Epithelial cell of proximal tubule (primary cell): ENCODE measurements around the gene DUOXA2. TPM values are rescaled to one million over a fixed set of nuclear protein-coding genes. Genes with fewer than 3 reads are reported as not detected.
A peak's percentile ranks its signal among the peaks of the same experiment; 100 is the strongest.

Experiments
- DNase-seq: peaks from one replicate; pipeline ENCODE4 v3.0.0-alpha.2; 2011; ENCODE audit warnings: low read depth
- H3K4me3 ChIP-seq: 2 replicates; pipeline ENCODE4 v1.5.1; 2011; ENCODE audit warnings: low read depth, mild to moderate bottlenecking, low read length
- total RNA-seq: library from RNA; depleted of rRNA; stranded (reverse); fragments of >200 nt; gene quantifications from 2 replicates; pipeline ENCODE4 v1.2.3, GENCODE V29; 2015
- TF ChIP-seq, protein P1 (sequence below): conservative IDR thresholded peaks from 2 replicates; pipeline ENCODE4 v1.5.1; 2012; ENCODE audit warnings: low read depth, mild to moderate bottlenecking, low read length

Gene DUOXA2
- total RNA-seq, 1 donor from 2014 or later, result not detected

DNA sequence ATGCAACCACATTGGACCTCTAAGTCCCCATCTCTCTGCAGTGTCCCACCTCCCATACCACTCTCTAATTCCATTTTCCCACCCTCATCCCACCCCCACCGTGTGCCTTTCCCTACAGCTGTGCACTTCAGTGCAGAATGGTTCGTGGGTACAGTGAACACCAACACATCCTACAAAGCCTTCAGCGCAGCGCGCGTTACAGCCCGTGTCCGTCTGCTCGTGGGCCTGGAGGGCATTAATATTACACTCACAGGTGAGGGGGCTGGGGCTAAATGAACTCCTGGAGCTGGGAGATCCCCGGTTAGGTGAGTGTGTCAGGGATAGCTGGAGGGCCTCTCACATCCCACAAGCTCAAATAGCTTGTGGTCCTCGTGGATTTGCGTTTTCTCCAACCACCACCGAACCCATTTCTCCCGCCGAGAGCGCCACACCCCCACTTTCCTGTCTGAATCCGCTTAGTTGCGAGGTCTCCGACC lies 1.9 kb downstream of the DUOXA2 start:
- no peak overlapping the region for H3K4me3 ChIP-seq
- TF ChIP-seq, protein P1, sequence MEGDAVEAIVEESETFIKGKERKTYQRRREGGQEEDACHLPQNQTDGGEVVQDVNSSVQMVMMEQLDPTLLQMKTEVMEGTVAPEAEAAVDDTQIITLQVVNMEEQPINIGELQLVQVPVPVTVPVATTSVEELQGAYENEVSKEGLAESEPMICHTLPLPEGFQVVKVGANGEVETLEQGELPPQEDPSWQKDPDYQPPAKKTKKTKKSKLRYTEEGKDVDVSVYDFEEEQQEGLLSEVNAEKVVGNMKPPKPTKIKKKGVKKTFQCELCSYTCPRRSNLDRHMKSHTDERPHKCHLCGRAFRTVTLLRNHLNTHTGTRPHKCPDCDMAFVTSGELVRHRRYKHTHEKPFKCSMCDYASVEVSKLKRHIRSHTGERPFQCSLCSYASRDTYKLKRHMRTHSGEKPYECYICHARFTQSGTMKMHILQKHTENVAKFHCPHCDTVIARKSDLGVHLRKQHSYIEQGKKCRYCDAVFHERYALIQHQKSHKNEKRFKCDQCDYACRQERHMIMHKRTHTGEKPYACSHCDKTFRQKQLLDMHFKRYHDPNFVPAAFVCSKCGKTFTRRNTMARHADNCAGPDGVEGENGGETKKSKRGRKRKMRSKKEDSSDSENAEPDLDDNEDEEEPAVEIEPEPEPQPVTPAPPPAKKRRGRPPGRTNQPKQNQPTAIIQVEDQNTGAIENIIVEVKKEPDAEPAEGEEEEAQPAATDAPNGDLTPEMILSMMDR, result no peak
- DNase-seq, result no peak

DNA sequence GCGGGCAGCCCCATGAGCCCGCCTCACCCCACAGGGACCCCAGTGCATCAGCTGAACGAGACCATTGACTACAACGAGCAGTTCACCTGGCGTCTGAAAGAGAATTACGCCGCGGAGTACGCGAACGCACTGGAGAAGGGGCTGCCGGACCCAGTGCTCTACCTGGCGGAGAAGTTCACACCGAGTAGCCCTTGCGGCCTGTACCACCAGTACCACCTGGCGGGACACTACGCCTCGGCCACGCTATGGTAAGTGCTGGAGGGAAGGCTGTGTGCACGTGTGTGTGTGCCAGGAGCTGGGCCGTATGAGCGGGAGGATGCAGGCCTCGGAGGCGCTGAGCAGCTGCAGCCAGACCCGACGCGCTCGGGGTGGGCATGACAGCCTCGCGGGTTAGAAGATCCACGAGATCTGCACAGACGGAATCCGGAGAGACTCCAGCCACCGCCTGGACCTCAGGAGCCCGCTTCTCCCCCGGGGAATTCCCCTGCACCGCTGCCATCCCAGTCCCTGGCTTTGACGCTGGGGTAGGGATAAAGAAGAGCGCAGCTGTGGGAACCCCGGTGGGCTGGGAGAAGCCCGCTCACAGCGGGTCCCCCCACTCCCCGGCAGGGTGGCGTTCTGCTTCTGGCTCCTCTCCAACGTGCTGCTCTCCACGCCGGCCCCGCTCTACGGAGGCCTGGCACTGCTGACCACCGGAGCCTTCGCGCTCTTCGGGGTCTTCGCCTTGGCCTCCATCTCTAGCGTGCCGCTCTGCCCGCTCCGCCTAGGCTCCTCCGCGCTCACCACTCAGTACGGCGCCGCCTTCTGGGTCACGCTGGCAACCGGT lies 2.6 kb downstream of the DUOXA2 start:
- H3K4me3 ChIP-seq, result no peak overlapping the region
- TF ChIP-seq, protein P1, result no peak
- DNase-seq, result no peak

DNA sequence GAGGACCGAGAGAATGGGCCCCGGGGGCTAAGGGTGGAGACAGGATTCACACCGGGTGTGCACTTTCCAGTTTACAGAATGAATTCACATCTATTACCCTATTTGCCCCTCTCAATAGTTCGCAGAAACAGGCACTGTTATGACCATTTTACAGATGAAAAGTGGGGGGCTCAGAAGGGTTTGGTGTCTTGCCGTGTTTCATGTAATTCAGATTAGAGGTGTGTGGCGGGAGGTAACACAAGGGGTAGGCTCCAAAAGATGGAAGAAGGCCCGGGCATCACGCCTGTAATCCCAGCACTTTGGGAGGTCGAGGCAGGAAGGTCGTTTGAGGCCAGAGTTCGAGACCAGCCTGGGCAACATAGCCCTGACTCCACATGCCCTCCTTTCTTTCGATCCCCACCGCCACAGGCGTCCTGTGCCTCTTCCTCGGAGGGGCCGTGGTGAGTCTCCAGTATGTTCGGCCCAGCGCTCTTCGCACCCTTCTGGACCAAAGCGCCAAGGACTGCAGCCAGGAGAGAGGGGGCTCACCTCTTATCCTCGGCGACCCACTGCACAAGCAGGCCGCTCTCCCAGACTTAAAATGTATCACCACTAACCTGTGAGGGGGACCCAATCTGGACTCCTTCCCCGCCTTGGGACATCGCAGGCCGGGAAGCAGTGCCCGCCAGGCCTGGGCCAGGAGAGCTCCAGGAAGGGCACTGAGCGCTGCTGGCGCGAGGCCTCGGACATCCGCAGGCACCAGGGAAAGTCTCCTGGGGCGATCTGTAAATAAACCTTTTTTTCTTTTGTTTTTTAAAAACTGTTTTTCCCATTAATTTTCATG lies 3.4 kb downstream of the DUOXA2 start:
- H3K4me3 ChIP-seq, result peak overlapping the region; percentile 14
- TF ChIP-seq, protein P1, result no peak
- DNase-seq, result no peak

DNA sequence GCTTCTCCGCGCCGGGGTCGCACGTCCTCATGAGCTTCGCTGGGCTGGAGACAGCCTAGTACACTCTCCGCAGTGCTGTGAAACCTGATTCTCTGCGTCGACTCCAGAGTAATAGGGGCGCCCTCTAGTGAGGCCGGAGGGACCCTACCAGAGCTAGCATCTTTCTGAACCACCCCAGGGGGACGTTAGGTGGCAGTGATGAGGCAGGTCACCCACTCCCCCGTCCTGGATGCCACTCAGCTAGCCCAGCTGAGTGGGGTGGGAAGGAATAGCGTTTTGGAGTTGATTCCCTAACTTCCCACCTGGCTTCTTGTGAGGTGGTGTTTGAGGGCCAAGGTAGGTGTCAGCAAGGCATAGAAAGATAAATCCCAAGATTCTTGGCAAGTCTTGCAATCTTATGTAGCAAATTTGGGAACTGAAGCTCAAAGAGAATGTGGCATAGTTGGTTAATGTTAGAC lies 4.0 kb downstream of the DUOXA2 start:
- H3K4me3 ChIP-seq, result peak overlapping the region; percentile 14
- TF ChIP-seq, protein P1, result peak; percentile 100
- peak; percentile 30 for DNase-seq

DNA sequence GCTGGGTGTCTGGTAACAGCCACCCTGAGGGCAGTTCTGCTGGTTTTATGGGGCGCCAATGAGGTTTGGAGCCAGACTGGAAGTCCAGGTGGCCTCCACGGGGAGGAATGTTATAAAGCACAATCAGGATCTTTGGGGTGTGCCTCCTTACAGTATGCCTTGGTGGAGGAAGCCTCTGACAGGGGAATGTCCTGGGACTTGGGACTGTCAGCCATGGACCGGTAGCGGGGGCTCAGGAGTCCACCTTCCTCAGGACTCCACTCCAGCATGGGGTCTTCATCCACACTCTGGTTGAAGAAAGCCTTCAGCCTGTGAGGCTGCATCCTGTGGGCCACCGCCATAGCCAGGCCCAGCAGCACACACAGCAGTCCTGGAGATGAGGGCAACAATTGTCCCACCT lies 4.9 kb downstream of the DUOXA2 start:
- no peak overlapping the region for H3K4me3 ChIP-seq
- TF ChIP-seq, protein P1, result no peak
- no peak for DNase-seq

DNA sequence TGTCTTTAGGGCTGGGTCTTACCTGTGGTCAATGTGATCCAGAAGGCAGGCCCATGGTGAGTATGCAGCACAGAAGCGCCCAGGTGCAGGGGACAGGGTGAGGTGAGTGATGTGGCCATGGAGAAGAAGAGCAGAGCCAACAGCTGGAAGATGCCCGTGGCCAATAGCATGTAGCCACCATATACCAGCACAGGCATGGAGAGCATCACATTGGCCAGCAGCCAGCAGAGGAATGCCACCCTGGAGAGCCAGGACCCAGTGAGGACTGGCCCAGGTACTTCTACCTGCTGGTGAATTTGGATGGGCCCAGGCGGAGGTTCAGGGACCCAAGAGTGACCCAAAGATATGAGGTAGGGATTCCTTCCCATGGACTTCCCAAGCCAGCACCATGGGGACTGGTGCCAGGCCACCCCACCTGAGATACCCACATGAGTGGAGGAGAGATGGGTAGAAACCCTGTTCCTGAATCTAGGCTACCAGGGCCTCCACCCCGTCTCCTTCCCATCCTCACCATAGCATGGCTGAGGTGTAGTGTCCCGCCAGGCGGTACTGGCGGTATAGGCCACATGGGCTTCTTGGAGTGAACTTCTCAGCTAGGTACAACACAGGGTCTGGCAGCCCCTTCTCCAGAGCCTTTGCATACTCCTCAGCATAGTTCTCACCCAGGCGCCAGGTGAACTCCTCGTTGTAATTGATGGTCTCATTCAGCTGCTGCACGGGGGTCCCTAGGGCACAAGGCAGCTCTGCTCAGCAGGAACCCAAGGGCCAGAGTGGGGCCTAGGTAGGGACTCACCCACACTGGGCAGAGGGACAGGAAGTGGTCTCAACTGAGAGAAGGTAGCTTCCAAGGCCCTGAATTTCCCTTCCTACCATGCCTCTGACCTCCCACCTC lies 6.2 kb downstream of the DUOXA2 start:
- DNase-seq, result no peak
- TF ChIP-seq, protein P1, result no peak
- no peak overlapping the region for H3K4me3 ChIP-seq
